ENCODE results near the gene CNTNAP2.

CNTNAP2 gene

GRCh38 chr7:147052818-147053217 is 936.2 kb downstream of the CNTNAP2 start:
- H3K4me3 ChIP-seq (ENCODE audit: low read depth, low read length), result no peak overlapping the region
- DNase-seq (ENCODE audit: low read depth), result no peak
- TF ChIP-seq, protein P1, sequence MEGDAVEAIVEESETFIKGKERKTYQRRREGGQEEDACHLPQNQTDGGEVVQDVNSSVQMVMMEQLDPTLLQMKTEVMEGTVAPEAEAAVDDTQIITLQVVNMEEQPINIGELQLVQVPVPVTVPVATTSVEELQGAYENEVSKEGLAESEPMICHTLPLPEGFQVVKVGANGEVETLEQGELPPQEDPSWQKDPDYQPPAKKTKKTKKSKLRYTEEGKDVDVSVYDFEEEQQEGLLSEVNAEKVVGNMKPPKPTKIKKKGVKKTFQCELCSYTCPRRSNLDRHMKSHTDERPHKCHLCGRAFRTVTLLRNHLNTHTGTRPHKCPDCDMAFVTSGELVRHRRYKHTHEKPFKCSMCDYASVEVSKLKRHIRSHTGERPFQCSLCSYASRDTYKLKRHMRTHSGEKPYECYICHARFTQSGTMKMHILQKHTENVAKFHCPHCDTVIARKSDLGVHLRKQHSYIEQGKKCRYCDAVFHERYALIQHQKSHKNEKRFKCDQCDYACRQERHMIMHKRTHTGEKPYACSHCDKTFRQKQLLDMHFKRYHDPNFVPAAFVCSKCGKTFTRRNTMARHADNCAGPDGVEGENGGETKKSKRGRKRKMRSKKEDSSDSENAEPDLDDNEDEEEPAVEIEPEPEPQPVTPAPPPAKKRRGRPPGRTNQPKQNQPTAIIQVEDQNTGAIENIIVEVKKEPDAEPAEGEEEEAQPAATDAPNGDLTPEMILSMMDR (conservative IDR thresholded peaks at IDR 0.05; ENCODE audit: low read depth, low read length), result no peak

- TF ChIP-seq, protein P1 (conservative IDR thresholded peaks at IDR 0.05; ENCODE audit: low read depth, low read length), result no peak
- no peak overlapping the region for H3K4me3 ChIP-seq (ENCODE audit: low read depth, low read length)
- peak; percentile 7 for DNase-seq (ENCODE audit: low read depth)
Observed at GRCh38 chr7:147053746-147054145, 937.1 kb downstream of the CNTNAP2 start.

DNA sequence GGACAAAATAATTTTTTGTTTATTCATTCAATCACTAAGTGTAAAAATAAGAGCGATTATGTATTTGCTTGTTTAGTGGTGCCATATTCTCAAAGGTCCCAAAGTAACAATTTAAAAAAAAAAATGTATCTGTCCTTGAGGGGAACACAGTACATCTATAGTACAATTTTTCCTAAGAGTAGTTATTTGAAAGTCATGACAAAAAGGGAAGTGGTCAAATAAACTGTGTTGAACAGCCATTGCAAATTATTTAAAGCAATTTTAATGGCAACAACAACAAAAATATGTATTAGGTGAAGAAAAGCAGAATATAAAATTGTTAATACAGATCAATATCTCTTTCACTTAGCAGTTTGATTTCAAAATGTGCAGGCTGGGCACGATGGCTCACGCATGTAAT is 943.5 kb downstream of the CNTNAP2 start:
- DNase-seq (ENCODE audit: low read depth), result no peak
- H3K4me3 ChIP-seq (ENCODE audit: low read depth, low read length), result no peak overlapping the region
- TF ChIP-seq, protein P1 (conservative IDR thresholded peaks at IDR 0.05; ENCODE audit: low read depth, low read length), result no peak

DNA sequence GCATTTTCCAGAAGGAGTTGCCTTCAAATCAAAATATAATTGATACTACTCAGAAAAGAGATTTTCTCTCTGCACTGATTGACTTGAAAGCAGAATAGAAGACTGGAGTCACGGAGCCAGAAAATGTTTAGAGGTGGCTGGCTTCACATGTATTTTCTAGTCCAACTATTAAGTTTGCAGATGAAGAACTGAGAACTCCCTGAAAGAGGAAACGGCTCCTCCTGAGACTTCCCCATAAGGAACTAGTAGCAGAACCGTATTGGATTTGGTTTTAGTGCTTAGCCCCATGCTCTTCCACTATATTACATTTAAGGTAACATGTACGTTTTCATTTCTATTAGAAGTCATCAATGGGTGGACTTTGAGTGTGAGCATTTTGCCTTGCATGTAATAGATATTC is 946.3 kb downstream of the CNTNAP2 start:
- TF ChIP-seq, protein P1 (conservative IDR thresholded peaks at IDR 0.05; ENCODE audit: low read depth, low read length), result no peak
- H3K4me3 ChIP-seq (ENCODE audit: low read depth, low read length), result no peak overlapping the region
- no peak for DNase-seq (ENCODE audit: low read depth)

DNA sequence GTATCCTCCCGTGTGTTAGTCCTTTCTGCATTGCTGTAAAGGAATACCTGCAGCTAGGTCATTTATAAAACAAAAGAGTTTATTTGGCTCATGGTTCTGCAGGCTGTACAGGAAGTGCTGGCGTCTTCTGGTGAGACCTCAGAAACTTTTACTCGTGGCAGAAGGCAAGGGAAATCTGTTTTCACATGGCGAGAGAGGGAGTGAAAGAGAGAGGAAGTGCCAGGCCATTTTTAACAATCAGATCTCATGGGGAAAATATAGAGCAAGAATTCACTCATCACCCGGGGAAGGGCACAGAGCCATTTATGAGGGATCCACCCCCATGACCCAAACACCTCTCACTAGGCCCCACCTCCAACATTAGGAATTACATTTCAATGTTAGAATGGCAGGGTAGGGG is 952.2 kb downstream of the CNTNAP2 start:
- TF ChIP-seq, protein P1 (conservative IDR thresholded peaks at IDR 0.05; ENCODE audit: low read depth, low read length), result no peak
- DNase-seq (ENCODE audit: low read depth), result no peak
- H3K4me3 ChIP-seq (ENCODE audit: low read depth, low read length), result no peak overlapping the region

GRCh38 chr7:147069771-147070170 is 953.2 kb downstream of the CNTNAP2 start:
- TF ChIP-seq, protein P1 (conservative IDR thresholded peaks at IDR 0.05; ENCODE audit: low read depth, low read length), result no peak
- DNase-seq (ENCODE audit: low read depth), result no peak
- H3K4me3 ChIP-seq (ENCODE audit: low read depth, low read length), result no peak overlapping the region

GRCh38 chr7:147070886-147071285 is 954.3 kb downstream of the CNTNAP2 start:
- H3K4me3 ChIP-seq (ENCODE audit: low read depth, low read length), result no peak overlapping the region
- no peak for DNase-seq (ENCODE audit: low read depth)
- TF ChIP-seq, protein P1 (conservative IDR thresholded peaks at IDR 0.05; ENCODE audit: low read depth, low read length), result no peak

All from choroid plexus epithelial cell (primary cell).